ENCODE measurements around the gene SLC17A7.
"Not testable (repeated sequence)": the region's sequence is repeated elsewhere in the genome, so short reads cannot be mapped to it uniquely, and the experiment has no call there.

Gene SLC17A7

GRCh38 chr19:49441210-49441959 lies at the start of gene SLC17A7:
Gene SLC17A7, minus strand, starts transcription at chr19:49441527. Its CDS starts 148 bp downstream, at chr19:49441379.
- DNase-seq: peak; percentile 65

- no peak for DNase-seq
Measured at GRCh38 chr19:49490287-49491029, 49.1 kb upstream of the SLC17A7 start.

GRCh38 chr19:49489601-49490167 lies 48.4 kb upstream of the SLC17A7 start:
- DNase-seq: peak; percentile 56

- no peak for DNase-seq
Measured at GRCh38 chr19:49488863-49489537, 47.7 kb upstream of the SLC17A7 start.

GRCh38 chr19:49488046-49488862 lies 46.9 kb upstream of the SLC17A7 start:
- no peak for DNase-seq

- DNase-seq: peak; percentile 100
Measured at GRCh38 chr19:49487277-49488045, 46.1 kb upstream of the SLC17A7 start, which contains the start of gene RPL13A. Gene RPL13A, plus strand, starts transcription at chr19:49487608. Its CDS starts 22 bp downstream, at chr19:49487630.

- no peak for DNase-seq
Measured at GRCh38 chr19:49486710-49487276, 45.5 kb upstream of the SLC17A7 start.

- DNase-seq: no peak
Measured at GRCh38 chr19:49486232-49486631, 44.9 kb upstream of the SLC17A7 start.

GRCh38 chr19:49481020-49481683 lies 39.8 kb upstream of the SLC17A7 start:
- DNase-seq: no peak

GRCh38 chr19:49479975-49480628 lies 38.8 kb upstream of the SLC17A7 start:
- DNase-seq: no peak

- DNase-seq: peak; percentile 90
Measured at GRCh38 chr19:49475995-49476880, 34.9 kb upstream of the SLC17A7 start.

GRCh38 chr19:49475191-49475917 lies 34.0 kb upstream of the SLC17A7 start:
- DNase-seq: no peak

GRCh38 chr19:49474542-49474924 lies 33.2 kb upstream of the SLC17A7 start:
- DNase-seq: no peak

- DNase-seq: peak; percentile 91
Measured at GRCh38 chr19:49473868-49474541, 32.7 kb upstream of the SLC17A7 start, which contains the start of gene FLT3LG. Gene FLT3LG, plus strand, starts transcription at chr19:49474215. Its CDS starts 425 bp downstream, at chr19:49474640.

GRCh38 chr19:49473501-49473867 lies 32.2 kb upstream of the SLC17A7 start:
- not testable (repeated sequence) for DNase-seq

GRCh38 chr19:49472936-49473335 lies 31.6 kb upstream of the SLC17A7 start:
- DNase-seq: no peak

GRCh38 chr19:49470615-49470978 lies 29.3 kb upstream of the SLC17A7 start:
- DNase-seq: no peak
